HCEC 1CT (cell line): ENCODE measurements around the gene UBE2D2.

Experiments
- DNase-seq: peaks from one replicate; pipeline ENCODE4 v3.0.0-alpha.2; 2017

UBE2D2 gene

DNA sequence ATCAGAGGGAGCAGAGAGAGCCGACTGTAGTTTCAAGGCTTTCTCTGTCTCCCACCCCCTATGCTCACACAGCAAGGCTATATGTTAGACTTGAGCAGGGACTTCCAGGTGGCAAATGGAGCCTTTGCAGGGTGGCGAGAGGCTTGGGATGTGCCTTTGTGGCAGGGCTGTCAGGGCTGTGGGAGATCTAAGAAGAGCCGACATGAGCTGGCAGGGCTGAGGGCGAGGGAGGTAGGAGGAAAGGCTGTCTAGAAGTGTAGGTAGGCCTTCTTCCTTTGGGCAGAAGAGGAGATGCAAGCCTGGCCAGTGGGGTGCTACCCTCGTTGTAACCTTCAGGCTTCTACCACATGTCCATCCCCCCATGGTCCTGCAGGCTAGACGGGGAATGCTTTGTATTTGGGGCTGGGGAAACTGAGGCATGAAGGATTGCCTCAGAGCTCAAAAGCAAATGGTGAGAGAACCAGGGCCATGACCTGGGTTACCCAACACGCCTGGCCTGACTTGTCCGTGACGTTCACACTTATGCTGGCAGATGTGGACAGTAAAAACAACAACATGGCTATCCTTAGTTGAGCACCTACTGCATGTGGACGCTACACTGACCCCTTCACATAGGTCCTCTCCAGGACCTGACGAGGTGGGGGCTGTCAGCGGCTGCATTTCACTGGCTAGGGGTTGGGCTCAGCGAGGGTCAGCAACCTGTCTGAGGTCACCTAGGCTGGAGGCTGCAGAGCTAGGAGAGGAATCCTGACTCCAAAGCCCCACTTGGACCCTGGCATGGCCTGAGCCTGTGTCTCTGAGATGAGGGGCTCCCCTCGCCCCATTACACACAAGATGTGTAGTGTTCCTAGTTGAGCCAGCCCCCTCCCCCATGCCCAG, 102.3 kb downstream of the UBE2D2 start:
- DNase-seq, result no peak

DNA sequence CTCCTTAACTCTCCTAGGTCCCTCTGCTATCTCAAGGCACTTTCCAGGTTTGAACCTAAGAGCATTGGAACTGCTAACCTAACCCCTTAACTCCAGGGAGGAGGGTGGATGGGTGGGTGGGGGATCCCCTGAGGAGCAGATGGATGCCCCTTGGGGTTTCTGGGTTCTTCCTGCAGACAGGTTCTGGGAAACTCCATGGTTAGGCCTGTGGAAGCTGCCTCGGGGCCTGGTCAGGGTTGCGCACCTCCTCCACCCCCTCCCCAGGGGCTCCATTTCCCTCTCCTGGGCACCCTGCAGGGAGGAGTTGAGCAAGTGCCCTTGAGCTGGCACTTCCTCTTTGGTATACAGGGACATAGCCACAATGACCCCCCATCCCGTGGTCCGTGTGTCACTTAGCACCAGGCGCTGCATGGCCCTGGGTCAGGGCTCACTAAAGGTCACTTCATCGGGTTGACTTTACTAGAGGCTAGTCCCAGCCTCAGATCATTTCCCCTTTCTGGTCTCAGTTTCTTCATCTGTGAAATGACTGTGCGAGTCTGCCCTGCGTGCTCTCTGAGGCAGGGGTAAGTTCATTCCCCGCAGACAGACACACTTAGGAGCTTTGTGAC, 103.1 kb downstream of the UBE2D2 start:
- DNase-seq, result no peak

DNA sequence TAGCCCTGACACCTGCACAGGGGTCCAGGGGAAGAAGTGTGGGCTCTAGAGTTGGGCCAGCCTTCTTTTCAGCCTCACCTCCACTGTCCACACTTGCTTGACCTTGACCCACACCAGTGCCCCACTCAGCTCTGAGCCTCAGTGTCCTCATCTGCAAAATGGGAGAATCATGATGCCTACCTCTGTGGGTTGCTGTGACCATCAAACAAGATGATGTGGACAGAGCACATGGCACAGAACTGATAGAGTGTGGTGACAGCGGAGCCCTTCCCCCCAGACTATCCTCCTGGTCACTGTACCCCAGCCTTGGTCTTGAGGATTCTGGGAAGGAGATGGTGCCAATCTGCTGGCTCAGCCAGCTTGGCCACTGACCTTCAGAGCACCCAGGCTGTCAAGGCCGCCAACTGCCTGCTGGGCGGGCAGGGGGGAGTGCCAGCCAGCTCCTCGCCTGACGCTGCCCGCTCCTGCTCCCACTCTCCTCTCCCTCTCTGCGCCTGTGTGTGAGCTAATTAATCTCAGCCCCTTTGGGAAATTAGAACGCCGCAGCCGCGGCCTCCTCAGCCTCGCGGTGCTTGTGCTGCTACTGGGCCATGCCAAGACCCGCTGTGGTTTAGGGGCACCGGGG, 103.7 kb downstream of the UBE2D2 start:
- no peak for DNase-seq

DNA sequence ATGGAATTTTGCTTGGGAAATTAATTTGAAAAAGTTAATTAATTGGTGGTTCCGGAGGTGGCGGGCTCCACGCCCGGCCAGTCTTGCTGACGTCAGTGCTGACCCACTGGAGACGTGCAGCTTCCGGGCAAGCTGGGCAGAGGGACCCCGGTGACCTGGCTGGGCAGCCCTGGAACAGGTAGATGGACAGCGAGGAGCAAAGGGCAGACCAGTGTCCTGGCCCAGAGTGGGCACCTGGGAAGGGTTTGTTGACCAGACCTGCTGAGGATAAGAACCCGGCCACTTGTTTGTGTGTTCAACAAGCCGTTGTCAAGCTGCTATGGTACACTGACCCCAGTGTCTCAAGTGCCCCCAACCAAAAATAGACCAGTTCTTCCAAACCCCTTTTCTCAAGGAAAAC, 104.5 kb downstream of the UBE2D2 start:
- DNase-seq, result no peak

DNA sequence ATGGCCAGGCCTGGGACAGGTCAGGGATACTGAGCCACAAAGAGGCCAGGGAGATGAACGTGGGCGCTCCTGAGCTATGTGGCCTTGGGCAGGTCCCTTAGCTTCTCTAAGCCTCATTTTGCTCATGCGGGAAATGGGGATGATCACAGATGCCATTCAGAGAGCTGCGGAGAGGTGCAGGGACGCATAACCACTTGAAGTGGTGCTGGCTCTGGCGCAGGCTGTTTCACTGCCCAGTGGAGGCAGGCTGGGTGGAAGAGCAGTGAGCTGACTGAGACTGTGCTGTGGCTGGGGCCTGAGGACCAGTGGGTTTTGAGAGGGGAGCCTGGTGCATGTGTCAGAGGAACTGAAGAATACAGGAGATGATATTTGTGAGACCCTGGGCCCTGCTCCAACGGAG, 105.4 kb downstream of the UBE2D2 start:
- DNase-seq, result no peak

DNA sequence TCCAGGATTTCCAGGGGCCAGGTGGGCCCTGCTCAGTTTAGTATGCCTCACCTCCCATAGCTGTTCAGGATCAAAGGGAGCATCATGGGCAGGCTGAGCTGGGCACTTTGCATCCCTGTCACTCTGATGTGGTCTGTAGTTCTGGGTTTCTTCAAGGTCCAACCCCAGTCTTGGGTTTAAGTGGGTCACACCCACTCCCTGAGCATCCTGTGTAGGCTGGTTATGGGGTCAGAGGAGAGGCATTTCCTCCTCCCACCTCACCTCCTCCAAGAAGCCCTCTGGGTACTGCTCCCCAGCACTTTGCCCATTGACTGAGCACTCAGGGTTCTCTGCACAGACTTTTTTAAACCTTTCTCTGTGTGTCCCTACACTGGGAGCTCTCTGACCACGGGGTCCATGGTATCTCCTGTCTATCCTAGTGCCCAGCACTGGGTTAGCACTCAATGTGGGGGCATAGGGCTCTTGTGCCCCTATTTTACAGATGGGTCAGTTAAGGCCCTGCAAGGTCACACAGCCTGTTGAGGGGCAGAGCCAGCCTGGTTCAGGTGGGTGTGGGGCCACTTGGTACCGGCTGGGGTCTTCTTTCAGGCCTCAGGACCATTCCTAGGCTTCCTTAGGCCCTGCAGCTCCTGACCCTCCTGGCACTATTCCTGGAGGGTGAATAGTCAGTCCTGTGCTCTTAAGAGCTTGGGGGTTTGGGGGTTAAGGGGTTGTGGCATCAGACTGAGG, 106.0 kb downstream of the UBE2D2 start:
- DNase-seq, result no peak

DNA sequence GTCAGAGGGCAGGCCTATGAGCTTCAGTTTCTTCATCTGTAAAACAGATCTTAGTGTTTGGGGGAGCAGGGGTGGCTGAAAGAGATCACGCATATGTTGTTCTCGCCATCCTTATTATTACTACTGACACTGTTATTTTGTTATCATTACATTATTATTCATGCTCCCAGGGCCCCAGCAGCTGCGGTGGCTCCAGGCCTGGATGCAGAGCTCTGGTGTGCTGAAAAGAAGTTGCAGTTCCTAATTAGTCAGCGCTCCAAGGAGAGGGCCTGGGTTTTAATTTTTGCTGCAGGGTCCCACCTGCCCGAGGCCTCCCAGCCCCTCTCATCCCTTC, 106.6 kb downstream of the UBE2D2 start:
- peak; percentile 48 for DNase-seq

DNA sequence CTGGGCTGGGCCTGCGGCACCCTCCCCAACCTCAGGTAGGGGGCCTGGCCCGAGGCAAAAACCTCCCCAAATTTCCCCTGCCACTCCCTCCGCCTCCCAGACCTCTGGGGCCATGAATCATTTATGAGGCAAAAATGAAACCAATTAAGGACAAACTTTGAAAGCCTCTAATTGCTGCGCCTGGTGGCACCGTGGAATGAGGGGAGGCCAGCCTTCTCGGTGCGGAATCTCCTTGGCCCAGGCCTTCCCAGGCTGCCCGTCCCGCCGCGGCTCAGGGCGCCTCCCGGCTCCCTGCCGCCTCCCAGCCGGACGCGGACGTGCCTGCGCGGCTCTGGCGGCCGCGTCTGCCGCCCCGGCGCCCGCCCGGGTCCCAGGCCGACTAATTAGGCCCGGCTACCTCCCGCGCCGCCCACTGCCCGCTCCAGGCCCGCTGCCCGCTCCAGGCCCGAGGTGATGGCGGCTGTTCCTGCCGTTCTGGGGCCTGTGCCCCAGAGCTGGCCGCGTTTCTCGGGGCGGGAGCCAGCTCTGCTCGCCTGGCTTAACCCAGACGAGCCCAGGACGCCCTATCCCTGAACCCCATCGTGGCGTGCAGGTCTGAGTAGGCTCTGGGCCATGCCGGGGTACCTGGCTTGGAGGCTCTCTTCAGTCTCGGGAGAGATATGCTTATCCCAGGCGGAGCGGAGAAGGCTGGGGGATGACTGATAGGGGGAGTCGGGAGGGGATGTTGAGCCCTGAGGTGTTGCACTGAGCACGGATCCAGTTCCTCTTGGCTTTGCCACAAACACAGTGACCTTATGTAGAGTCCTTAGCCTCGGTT, 107.1 kb downstream of the UBE2D2 start:
- DNase-seq, result peak; percentile 32

DNA sequence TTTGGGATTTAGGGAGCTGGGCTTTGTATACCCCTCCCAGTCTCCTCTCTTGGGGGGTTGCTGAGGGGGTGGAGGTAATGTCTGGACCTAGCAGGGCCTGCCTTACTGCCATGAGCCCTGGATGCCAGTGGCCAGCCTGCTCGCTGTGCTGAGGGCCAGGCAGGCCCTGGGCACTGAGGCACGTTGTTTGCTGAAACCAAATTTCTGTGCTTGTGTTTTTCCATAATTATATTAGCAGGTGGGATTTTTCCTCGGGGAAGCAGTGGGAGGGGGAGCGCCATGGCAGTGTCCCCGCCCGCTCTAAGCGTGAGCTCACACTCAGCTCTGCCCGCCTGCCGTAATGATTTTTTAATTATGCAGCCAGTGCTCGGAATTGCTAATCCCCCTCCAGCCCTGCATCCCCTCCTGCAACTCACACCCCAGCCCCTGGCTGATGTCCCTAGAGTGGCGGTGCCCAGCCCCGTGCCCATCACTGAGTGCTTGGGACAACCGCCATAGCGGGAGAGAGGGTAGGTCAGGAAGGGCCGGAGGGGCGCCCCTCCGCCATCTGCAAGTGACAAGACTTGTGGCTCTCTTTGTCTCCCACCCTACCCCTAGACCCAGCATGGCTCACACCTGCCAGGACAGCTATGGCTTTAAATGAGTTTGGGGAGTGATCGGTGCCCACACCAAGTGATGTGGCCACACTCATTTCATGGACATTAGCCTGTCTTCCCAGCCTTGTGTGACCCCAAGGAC, 108.0 kb downstream of the UBE2D2 start:
- no peak for DNase-seq

DNA sequence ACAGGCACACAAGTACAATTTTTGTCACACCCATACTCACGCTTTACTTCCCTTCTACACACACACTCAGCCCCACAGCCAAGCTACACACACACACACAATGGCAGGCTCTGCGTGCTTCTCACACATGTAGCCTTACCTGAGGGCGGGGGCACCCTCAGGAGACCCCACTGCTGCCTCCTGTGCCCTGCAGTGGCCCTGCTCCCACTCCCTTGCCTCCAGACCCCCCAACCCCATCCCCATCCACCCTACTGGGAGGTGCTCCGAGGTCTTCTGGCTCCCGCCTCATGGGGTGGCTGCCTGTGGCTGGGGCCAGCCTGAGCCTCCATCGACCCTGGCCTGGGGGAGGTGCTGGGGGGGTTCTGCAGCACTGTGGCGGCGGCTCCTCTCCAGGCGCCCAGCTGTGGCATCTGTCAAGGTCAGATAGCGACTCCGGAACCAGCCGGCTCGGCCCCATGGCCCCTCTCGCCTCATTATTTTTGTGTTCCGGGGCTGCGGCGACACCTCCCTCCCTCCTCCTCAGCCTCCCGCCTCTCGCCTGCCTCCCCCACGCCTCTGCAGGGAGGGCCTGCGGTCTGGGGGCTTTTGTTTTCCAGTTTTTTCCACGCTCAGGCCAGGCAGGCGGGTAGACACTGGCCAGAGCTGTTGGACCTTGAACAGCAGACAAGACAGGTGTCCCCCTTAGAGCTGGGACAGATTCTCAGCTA, 108.7 kb downstream of the UBE2D2 start:
- DNase-seq, result no peak

DNA sequence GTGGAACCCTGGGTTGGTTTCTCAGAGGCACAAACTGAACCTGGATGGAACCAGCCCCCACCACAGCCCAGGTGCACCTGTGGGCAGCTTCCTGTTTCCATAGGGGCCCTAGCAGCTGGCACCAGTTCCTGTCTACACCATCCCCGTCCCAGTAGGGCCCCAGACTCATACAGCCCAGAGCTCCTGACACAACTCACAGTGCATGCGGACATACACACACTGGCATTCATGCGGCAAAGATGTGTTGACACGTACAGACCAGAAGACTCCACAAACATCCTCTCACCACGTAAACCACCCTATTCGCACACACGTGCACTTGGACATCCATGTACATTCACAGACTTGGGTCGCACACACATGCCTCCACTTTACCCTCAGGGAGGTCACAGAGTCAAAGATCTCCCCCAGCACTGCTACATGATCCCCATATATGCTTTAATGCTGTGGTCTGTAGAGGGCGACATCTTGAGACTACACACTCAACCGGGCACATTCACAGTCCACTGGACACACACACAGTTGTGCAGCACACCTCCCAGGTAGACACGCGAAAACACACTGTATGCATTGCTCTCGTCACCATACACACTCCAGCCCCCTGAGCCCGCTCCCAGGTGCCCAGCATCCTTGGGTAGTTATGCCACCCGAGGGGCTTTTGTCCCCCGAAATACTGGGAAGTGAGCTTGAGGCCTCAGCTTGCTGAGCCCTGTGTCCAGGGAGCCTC, 109.4 kb downstream of the UBE2D2 start:
- no peak for DNase-seq

DNA sequence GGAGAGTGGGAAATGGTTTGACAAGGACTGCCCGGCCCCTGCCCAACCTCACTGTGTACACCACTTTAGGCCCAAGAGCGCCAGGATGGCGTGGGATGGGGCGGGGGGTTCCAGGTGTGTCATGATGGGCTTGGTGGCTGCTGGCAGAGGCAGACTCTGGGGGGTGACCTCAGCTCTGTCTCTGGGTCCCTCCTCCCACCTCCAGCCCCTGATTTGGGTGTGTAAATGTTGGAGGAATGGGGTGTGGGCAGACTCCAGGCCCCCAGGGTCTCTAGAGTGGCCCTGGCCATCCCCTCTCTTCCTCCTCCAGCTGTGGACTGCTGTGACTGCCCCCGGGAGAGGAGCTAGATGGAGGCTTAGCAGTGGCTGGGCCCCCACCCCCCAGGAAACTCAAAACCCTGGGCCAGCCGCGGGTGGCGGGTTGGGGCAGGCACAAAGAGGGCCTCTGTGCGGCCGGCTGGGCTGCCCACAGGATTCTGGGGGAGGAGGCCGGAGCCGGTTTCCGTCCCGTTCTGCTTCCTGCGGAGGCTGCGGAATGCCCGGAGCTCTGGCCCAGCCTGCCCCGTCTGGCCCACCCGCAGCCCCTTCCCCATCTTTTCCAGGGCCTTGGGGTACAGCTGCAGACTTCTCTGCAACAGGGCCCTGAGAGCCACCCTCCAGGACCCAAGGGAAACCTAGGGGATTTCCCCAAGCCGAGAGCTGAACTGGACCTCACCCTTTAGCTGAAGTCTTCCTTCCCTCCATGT, 110.1 kb downstream of the UBE2D2 start:
- DNase-seq, result no peak

DNA sequence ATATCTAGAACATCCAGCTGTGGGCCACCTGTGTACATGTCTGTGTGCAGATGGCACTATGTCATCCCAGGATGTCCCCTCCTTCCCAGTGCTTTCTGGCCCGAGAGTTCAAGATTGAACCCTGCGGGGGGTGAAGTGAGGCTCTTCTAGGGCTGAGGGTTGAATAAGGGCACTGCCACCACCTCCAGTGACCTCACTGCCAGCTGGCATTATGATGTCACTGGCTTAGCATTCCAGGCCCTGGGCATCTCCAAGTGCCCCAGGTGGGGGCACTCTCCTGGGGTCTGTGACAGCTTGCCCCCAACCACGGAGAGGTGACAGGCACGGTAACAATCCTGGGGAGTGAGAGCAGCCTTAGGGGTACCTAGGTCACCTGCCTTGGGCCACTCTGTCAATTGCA, 114.1 kb downstream of the UBE2D2 start:
- DNase-seq, result no peak

DNA sequence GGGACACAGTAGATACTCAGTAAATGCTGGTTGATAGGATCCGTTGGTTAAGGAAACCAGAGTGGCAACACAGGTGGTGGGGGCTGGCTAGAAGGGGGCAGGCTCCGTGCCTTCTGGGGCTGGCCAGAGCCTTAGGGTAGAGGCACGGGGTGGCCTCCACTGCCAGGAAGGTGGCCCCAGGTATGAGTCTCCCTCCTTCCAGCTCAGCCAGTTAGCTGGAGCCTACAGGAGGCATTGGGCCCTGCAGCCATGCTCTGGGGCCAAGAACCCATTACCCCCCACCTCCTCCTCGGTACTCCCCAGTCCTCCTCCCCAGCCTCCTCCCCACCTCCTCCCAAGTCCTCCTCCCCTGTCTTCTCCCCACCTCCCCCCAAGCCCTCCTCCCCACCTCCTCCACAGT, 114.7 kb downstream of the UBE2D2 start:
- no peak for DNase-seq

DNA sequence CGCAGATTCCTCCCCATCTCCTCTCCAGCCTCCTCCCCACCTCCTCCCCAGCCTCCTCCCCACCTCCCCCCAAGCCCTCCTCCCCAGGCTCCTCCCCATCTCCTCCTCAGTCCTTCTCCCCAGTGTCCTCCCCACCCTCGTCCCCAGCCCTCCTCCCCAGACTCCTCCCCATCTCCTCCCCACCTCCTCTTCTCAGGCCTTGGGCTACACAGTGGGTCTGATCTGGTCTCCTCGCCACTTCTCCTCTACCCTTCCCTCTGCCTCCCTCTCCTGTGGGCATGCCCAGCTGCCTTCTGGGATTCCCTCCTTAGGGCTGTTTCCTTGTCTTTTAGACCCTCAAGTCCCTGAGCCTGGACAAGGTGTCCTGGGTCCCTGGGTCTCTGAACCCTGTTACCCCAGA, 115.3 kb downstream of the UBE2D2 start:
- DNase-seq, result no peak

DNA sequence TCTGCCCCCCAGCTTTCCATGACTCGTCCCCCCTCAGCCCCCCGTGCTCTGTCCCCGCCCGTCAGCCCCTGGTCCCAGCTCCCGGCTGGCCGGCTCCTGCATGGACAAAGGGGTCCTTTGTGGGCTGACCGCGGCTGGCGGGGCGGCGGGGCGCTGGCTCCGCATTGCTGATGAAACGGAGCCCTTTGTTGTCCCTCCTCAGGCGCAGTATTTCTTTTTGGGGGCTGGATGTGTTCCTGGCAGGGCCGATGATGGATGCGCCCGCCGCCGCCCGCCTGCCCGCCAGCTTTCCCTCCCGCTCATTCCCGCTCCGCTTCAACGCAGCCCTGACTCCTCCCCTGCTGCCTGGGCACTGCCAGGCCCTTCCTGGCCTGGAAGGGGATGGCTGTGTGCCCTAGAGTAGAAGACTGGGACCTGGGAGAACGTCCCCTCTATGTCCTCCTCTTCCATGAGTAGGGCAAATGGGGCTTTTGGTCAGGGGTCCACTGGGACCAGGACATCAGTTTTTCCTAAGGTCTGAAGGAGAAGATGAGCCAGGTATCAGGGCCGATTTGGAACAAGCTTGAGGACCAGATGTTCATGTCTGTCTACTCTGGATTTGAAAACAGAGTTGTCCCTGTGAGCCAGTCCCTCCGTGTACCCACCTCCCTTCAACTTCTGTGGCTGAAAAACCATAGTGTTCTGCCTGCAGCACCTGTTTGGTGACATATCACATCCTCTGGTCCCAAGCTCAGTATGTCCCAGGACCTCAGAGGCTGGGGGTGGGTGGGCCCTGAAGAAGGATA, 116.0 kb downstream of the UBE2D2 start:
- no peak for DNase-seq
